Sigmoid colon (tissue), 7 donors: ENCODE data around the gene ESYT1. TPM values are rescaled to one million over a fixed set of nuclear protein-coding genes. Genes with fewer than 3 reads are reported as not detected.

Experiments used
- DNase-seq: peaks from one replicate; pipeline ENCODE4 v3.0.0-alpha.2; 2019
- H3K27ac ChIP-seq, 4 donors: fragments of 200-600 bp; sonication (generic); one replicate each; pipeline ENCODE4 v1.5.1; 2016 to 2019; ENCODE audit warnings: mild to moderate bottlenecking in 1 of 4
- H3K27me3 ChIP-seq, 3 donors: fragments of 200-600 bp; sonication (generic); one replicate each; pipeline ENCODE4 v1.5.1; 2019; ENCODE audit warnings: mild to moderate bottlenecking in 1 of 3
- H3K36me3 ChIP-seq, 4 donors: fragments of 200-600 bp; sonication (generic); one replicate each; pipeline ENCODE4 v1.5.1; 2016 to 2019
- H3K4me1 ChIP-seq, 4 donors: fragments of 200-600 bp; sonication (generic); one replicate each; pipeline ENCODE4 v1.5.1; 2017 to 2019
- H3K4me3 ChIP-seq, 4 donors: fragments of 200-600 bp; sonication (generic); one replicate each; pipeline ENCODE4 v1.5.1; 2017 to 2019; ENCODE audit warnings: mild to moderate bottlenecking in 2 of 4, moderate library complexity in 1 of 4
- H3K9me3 ChIP-seq, 4 donors: fragments of 200-600 bp in 3 of 4; sonication (generic) in 3 of 4; one replicate each; pipeline versions ENCODE4 v1.5.1 to v1.6.1; 2013 to 2019
- EP300 ChIP-seq, 4 donors: sonication (generic); formaldehyde crosslinking; IDR thresholded peaks; one replicate each; pipeline ENCODE4 v1.6.1; 2017; ENCODE audit warnings: antibody characterized with exemption in 4 of 4
- POLR2A ChIP-seq, 2 donors: fragments of 450-650 bp; IDR thresholded peaks; one replicate each; pipeline ENCODE4 v1.6.1; 2016; ENCODE audit warnings: antibody characterized with exemption in 2 of 2, mild to moderate bottlenecking in 2 of 2, moderate library complexity in 2 of 2
- POLR2AphosphoS5 ChIP-seq, 4 donors: sonication (generic); formaldehyde crosslinking; IDR thresholded peaks; one replicate each; pipeline ENCODE4 v1.6.1; 2017; ENCODE audit warnings: antibody characterized with exemption in 4 of 4
- WGBS, 2 donors: extraction: QIAGEN DNeasy Blood & Tissue Kit; methylation state at CpG; one replicate each; pipeline ENCODE4 v1.1.7; 2013; 5-methylcytosine and 5-hydroxymethylcytosine counted together
- intact Hi-C: fragments of 100-400 bp; cut with DNase I; formaldehyde crosslinking; loops from one replicate; pipeline ENCODE4 v1.15.1; 2023
- polyA plus RNA-seq, 3 donors: library from polyadenylated mRNA; stranded (reverse); fragments of 200-250 nt; gene quantifications; one replicate each; pipeline ENCODE4 v1.2.3, GENCODE V29; 2013
- total RNA-seq, 4 donors: library from RNA; depleted of rRNA; stranded (reverse); fragments of >200 nt; gene quantifications; one replicate each; pipeline ENCODE4 v1.1.0, GENCODE V29; 2016
- TF ChIP-seq, protein P1 (sequence below), 4 experiments: fragments of 450-650 bp in 3 of 4; fragments of 200-600 bp in 1 of 4; IDR thresholded peaks; one replicate each; pipeline ENCODE4 v1.5.1; 2016 to 2019; ENCODE audit warnings: antibody characterized with exemption in 4 of 4, mild to moderate bottlenecking in 3 of 4, moderate library complexity in 2 of 4
- donor health status: healthy with polysubstance abuse.
- donor health status: Bipolar disorder and iron deficiency.
- donor health status: healthy.

The ESYT1 gene
- total and polyA plus RNA-seq, 7 donors = 9.0 to 102 (median 73.9) TPM

DNA sequence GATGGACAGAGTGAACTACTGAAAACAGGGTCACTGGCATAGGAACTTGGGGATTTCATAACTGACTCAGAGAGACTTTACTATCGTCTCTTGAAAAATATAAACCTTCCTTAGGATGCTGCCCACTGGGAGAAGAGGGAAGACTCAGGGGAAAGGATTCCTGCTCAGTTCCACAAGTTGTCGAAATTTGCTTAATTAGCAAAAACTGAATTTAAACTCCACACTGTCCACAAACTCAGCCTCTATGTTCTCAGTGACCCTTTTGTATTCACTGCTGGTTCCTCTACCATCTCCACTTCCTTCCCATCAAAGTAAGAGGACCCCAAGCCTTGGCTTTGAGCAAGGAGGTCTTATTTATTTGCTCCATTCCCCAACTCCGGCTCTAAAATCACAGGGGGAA, 17.1 kb downstream of the ESYT1 start:
- no peak for DNase-seq
- intact Hi-C loops = no loop called here
- Histone ChIP-seq H3K27me3 (no peaks in the 10 kb centered on the region), H3K36me3 (peaks cover 26 to 49% (median 42%) of the 10 kb centered on the region in 4 donors), H3K4me1 (no peaks in the 10 kb centered on the region), H3K27ac (peak overlapping the region in 1 of 4 donors; percentile 40), H3K4me3 (no peak overlapping the region), H3K9me3 (no peaks in the 10 kb centered on the region)
- TF ChIP-seq POLR2A (IDR thresholded peaks at IDR 0.05) (no peak), EP300 (IDR thresholded peaks at IDR 0.05) (no peak)
- TF ChIP-seq, protein P1, sequence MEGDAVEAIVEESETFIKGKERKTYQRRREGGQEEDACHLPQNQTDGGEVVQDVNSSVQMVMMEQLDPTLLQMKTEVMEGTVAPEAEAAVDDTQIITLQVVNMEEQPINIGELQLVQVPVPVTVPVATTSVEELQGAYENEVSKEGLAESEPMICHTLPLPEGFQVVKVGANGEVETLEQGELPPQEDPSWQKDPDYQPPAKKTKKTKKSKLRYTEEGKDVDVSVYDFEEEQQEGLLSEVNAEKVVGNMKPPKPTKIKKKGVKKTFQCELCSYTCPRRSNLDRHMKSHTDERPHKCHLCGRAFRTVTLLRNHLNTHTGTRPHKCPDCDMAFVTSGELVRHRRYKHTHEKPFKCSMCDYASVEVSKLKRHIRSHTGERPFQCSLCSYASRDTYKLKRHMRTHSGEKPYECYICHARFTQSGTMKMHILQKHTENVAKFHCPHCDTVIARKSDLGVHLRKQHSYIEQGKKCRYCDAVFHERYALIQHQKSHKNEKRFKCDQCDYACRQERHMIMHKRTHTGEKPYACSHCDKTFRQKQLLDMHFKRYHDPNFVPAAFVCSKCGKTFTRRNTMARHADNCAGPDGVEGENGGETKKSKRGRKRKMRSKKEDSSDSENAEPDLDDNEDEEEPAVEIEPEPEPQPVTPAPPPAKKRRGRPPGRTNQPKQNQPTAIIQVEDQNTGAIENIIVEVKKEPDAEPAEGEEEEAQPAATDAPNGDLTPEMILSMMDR (IDR thresholded peaks at IDR 0.05) = no peak
- 86 to 88% methylated on average over 3 of the region's 3 CpGs for WGBS, 2 donors

DNA sequence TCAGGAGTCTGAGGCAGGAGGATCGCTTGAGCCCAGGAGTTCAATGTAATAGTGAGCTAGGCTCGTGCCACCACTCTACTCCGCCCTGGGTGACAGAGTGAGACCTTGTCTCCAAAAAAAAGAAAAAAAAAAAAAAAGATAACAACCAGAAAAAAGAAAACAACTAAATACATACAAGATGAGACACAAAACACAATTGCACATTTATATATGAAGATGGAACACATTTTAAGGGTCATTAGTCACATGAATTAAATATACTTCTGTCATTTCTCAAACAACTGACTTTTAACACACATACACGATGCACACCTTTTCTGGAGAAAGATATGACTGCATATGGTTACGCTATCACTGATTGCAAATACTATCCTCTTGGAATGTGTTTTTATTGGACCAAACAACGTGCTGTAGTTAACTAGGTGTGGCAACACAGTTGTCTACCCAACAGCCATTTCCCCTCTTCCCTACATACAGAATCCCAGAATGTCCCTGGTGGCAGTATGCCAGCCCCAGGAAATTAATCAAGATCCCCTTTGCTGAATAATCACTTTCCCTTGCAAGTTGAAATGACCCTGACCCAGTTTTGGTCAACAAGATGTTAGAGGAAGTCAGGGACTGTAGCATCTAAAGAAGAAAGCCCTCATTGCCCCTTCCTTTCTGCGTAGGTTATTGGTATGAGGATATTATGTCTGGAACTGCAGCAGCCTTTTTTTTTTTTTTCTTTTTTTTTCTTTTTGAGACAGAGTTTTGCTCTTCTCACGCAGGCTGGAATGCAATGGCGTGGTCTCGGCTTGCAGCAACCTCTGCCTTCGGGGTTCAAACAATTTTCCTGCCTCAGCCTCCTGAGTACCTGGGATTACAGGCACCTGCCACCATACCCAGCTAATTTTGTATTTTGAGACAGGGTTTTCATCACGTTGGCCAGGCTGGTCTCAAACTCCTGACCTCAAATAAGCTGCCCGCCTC, 18.7 kb downstream of the ESYT1 start:
- intact Hi-C loops = no loop called here
- 19 to 68% methylated on average over 13 of the region's 13 CpGs for WGBS, 2 donors
- Histone ChIP-seq H3K36me3 (peaks cover 17 to 36% (median 30%) of the 10 kb centered on the region in 4 donors), H3K27ac (peak overlapping the region in 3 of 4 donors; percentile 46 to 69 (median 50)), H3K9me3 (no peaks in the 10 kb centered on the region), H3K27me3 (no peaks in the 10 kb centered on the region), H3K4me3 (no peak overlapping the region), H3K4me1 (peaks cover 0 to 10% (median 6%) of the 10 kb centered on the region in 4 donors)
- TF ChIP-seq EP300 (IDR thresholded peaks at IDR 0.05) (no peak), POLR2A (IDR thresholded peaks at IDR 0.05) (no peak), POLR2AphosphoS5 (IDR thresholded peaks at IDR 0.05) (no peak)
- TF ChIP-seq, protein P1 (IDR thresholded peaks at IDR 0.05) = no peak
- DNase-seq = no peak

DNA sequence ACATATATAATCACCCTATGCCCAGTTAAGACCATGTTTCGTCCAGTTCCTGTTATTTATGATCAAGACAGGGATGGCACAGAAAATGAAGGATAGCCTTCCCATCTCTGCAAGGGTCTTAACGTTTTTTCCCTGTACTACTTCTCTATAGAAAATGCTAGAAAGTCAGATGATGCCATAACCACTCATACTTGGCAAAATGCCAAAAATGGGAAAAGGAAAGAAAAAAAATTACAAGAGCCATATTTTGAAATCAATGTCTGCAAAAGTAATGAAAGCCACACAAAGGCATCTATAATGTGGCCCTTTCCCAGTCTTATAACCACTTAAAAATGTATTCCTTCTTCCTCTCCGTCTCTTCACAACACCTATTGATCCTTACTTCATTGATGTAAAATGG, 22.5 kb downstream of the ESYT1 start:
- Histone ChIP-seq H3K27ac (no peak overlapping the region), H3K4me1 (peaks cover 0 to 27% (median 18%) of the 10 kb centered on the region in 4 donors)
- WGBS, 2 donors = 64 to 65% methylated on average over 3 of the region's 3 CpGs

DNA sequence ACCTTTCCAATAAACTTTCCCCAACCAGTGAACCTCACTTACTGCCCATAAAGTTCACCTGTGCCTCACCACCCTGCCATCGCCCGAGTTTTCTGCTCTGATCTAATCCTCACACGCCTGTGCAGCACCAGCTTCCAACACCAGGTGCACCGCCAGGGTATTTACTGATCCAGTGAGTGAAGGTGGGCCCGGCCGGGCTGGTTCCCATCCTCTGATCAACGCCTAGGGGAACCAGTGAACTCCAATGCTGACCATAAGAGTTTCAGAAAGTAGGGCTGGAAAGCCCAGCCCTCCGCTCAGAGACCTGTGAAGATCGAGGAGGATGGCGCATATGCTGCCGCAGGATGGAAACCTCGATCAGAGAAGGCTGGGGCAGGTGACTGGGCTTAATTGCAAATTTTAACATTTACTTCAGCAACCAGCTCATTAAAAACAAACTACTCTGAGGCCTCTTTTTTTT, 23.6 kb downstream of the ESYT1 start:
- no peaks in the 10 kb centered on the region for H3K27me3 ChIP-seq
- H3K36me3 ChIP-seq = no peaks in the 10 kb centered on the region
- H3K27ac ChIP-seq = peak overlapping the region; percentile 92 to 97 (median 94)
- TF ChIP-seq, protein P1 (IDR thresholded peaks at IDR 0.05) = peak in 3 of 4 experiments; percentile 13 to 63 (median 40)
- TF ChIP-seq EP300 (IDR thresholded peaks at IDR 0.05) (no peak), POLR2AphosphoS5 (IDR thresholded peaks at IDR 0.05) (no peak), POLR2A (IDR thresholded peaks at IDR 0.05) (no peak)
- H3K4me1 ChIP-seq = peaks cover 0 to 31% (median 20%) of the 10 kb centered on the region in 4 donors
- H3K4me3 ChIP-seq = peak overlapping the region; percentile 59 to 79 (median 68)
- H3K9me3 ChIP-seq = no peaks in the 10 kb centered on the region
- intact Hi-C loops = loop anchor here (2.0 kb wide), 1 partner anchor 23 kb away; the partner anchor contains the start of gene ESYT1
- no peak for DNase-seq
- WGBS, 2 donors = 1 to 5% methylated on average over 12 of the region's 12 CpGs

More for the DNA sequence above, 22.5 kb downstream of the ESYT1 start:
- Histone ChIP-seq H3K4me3 (no peak overlapping the region), H3K27me3 (no peaks in the 10 kb centered on the region), H3K9me3 (no peaks in the 10 kb centered on the region), H3K36me3 (no peaks in the 10 kb centered on the region)
- TF ChIP-seq POLR2A (IDR thresholded peaks at IDR 0.05) = no peak
- TF ChIP-seq POLR2AphosphoS5 (IDR thresholded peaks at IDR 0.05) = peak in 2 of 4 donors; percentile 33 to 50
- TF ChIP-seq EP300 (IDR thresholded peaks at IDR 0.05) = no peak
- TF ChIP-seq, protein P1 (IDR thresholded peaks at IDR 0.05) = no peak
- no peak for DNase-seq
- intact Hi-C loops = loop anchor here (2.0 kb wide), 1 partner anchor 22 kb away; the partner anchor contains the start of gene ESYT1
